ENCODE measurements around the gene MMP20.

Gene MMP20

DNA sequence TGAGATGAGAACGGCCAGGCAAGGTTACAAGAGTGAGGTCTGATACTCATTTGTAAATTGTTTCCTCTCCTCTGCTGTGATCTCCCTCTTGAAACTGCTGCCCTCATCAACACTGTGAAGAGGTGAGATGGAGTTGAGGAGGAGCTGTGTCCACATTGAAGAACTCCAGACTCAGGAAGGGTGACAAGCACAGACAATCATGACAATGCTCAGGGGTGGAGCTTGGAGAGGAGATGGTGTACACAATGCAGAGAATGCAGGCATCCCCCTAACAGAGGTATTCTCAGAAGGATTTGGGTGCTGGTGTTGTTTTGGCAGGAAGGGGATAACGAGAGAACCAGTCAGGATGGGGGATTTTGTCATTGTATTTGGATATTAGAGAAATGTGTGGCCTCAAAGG is 73.1 kb downstream of the MMP20 start:
- DNase-seq: no peak

DNA sequence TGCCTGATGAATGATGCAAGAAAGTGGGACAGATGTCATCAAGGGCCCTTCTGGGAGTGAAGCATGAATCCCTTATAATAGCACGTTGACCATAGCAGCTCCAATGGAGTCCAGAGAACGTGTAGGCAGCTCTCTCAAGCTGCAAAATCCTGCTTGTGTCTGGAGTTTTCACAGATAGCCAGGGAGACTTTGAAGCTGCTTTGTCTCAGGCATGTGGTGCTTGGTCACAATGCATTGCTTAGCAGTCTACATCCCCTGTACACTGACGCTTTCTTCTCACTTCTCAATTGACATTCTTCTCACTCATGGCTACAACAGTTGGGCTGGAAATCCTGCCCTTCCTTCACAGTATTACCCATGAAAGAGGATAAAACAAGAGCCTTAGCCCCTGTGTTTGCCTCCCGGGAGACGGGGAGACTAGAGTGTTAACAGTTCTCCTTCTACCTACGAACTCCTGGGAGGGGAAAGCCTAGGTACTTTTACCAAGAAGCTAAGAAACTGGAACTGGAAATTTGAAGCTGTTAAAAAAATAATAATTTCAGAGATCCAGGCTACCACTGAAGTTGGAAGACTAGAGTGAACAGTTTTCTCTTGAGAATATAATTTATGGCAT is 73.9 kb downstream of the MMP20 start:
- DNase-seq: no peak

DNA sequence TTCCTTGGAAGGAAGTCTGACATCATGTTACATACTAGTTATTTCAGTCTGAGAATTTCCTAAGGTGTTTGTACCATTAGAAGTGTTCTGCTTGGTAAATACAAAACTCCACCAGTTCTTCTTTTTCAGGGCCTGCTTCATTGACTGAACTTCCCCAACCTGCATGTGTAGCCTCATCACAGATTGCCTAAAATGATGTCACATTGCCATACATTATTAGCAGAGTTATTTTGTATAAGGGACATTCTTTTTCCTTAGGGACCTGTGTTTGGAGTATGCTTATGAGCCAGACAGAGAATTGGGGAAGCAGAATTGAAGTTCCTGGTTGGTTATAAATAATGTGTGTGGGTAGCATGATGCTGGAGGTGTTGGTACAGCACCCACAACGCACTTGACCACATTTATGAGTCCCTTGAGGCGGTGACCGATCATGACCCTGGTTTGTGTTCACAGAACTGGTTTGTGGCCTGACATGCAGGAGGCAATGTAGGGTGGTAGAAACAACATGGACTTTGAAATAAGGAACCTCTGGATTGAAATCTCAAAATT is 78.1 kb downstream of the MMP20 start:
- DNase-seq: no peak

DNA sequence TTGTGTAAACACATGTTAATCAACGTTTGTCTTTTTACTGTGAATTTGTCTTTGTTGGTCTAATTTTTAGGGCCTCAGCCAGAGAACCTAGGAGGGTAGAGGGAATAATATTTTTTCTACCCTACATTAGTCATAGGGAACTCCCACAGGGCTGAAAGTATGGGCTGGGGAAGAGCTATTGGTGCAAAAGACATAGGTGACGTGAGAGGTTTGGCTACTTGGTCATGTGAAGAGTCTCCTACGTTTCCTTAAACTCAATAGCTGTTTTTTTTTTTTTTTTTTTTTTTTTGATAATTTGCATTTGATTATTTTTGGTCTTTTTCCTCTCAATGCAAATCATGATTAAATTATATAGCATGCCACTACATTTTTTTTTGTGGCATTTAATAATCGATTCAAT is 78.7 kb downstream of the MMP20 start:
- DNase-seq: no peak

DNA sequence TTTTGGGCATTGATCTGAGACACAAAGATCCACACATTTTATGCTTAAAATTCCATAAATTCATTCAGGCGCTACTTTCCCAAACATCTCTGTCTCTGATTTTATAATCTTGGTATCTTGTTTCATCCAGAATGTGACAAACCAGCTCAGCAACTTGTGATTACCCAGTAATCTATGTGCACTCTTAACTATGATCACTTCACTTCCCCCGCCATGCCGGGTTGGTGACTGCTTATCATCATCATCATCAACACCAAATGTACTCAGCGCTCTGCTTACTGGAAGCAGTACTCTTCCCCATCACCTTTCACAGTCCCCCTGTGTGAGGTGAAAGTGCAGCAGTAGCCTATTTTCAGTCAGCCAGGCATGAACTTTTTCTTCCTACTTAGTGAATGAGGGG is 79.4 kb downstream of the MMP20 start:
- DNase-seq: no peak

DNA sequence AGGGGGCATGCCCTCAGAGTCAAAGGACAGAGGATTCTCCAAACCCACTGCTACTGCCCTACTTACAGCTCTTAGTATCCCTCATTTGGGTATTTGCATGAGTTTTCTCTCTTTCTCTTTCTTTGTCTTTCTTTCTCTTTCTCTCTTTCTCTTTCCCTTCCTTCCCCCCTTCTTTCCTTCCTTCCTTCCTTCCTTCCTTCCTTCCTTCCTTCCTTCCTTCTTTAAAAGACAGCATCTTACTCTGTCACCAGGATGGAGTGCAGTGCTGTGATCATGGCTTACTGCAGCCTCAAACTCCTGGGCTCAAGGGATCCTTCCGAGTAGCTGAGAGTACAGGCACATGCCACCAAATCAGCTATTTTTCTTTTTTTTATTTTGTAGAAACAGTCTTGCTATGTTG is 80.5 kb downstream of the MMP20 start:
- no peak for DNase-seq

DNA sequence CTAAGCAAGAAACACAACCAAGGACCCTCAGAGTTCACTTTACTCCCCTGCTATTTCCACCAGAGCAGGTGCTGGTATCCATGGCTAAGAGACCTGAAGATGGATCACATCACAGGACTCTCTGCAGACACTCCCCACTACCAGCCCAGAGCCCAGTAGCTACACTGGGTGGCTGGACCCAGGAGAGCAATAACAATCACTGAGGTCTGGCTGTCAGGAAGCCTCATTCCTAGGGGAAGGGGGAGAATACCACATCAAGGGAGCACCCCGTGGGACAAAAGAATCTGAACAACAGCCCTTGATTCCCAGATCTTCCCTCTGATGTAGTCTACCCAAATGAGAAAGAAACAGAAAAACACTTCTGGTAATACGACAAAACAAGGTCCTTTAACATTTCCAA is 85.6 kb downstream of the MMP20 start:
- no peak for DNase-seq

DNA sequence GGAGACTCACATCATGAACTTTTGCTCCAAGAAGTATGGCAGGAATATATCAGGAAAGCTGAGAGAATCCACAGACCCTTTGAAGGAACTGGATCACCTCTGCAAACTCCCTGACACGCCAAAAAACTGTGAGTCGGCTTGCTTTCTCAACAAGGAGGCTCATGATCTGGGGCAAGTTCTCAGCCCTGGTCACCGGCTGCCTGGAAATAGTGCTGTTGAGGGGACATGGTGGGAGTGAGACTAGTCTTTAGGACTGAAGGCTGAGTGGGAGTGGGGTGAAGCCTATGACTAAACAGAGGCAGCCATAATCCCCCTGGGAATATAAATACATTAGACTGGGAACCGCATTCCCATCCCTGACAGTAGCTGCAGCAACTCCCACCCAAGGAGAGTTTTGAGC is 86.2 kb downstream of the MMP20 start:
- DNase-seq: no peak

DNA sequence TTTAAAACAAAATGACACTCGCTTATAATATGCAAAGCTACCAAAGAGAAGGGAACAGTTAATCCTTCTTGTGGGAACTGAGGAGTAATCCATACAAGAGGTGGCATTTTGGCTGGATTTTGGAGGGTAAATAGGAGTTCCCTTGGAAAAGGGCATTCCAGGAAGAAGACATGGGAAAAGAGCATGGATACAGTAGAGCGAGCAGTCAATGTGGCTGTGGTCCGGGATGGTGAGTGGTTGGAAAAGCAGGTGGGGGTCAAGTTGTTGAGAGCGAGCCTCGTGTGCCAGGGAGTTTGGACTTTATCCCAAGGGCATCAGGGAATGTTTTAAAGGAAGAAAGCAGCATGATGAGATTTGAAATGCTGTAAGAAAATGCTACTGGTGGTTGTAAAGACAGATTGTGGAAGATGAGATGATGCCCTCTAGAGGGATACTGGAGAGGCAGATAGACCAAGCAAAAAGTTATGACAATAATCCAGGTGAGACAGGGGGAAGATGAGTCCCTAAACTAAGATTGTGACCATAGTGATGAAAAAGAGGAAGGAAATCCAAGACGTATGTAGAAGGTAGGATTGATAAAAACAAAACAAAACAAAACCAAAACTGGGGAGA is 90.8 kb downstream of the MMP20 start:
- no peak for DNase-seq

DNA sequence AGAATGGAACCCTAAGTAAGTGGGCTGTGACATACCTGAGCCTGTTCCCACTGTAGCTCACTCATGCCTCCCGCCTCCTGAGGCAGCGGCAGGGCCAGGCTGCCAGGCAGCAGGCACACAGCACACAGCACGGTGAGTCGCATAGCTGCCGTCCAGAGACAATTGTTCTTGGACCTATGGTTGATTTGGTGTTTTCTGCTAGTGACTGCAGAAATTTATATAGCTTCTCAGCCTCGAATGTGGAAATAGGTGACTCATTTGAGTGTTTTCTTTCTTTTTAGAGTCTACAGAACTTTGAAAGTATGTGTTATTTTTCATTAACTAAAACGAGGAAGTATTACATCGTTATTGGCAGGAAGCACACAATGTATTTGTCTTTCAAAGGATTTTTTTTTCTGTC is 94.6 kb downstream of the MMP20 start, which contains the start of gene MMP7:
TSS of gene MMP7 (minus strand) at position 190 of the 400 bp plus-strand sequence. CDS start at position 143, 47 bp downstream.
- no peak for DNase-seq

DNA sequence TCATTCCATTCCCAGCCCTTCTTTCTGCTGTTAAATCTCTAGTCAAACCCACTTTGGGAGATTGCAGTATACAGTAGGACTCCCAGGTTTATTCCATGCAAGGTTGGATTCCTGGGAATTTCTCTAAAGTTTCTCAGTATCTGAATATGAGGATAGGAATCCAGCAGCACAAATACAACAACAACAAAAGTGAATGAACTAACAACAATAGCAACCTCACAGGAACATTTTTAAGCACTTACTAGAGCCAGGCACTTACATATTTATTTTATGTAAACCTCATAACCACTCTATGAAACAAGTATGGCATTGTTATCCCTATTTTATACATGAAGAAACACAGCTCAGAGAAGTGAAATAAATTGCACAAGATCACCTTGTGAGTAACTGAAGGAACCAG is 96.5 kb downstream of the MMP20 start:
- no peak for DNase-seq

DNA sequence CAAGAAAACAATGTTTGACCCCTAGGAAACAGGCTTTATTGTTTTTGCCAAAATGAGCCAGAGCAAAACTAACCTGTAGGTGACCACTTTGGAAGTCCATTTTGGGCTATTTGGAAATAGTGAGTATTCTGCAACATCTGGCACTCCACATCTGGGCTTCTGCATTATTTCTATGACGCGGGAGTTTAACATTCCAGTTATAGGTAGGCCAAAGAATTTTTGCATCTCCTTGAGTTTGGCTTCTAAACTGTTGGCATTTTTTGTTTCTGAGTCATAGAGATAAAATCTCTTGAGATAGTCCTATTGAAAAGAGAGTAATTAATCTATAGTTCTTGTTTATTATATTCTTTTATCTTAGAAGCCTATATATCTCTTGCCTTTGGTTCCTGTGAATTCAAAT is 97.4 kb downstream of the MMP20 start:
- no peak for DNase-seq

DNA sequence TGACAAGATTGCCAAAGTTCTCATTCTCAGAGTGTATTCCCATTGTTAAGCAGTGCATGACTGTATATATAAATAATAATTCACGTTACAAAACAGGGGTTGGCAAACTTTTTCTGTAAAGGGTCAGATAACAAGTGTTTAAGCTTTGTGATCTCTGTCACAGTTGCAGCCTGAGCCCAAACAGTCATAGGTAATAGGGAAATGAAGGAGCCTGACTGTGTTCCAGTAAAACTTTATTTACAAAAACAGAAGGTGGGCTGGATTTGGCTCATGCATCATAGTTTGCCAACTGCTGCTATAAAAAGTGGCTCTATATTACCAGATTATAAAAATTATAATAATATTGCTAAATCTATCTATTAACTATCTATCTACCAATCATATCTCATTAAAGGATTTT is 98.1 kb downstream of the MMP20 start:
- no peak for DNase-seq

Data from activated CD8-positive, alpha-beta memory T cell treated with anti-CD3 and anti-CD28 coated beads, Interleukin-2, amount 50 U/mL, for 48 hours (primary cell).